HepG2 (cell line): Measurements from ENCODE around the gene MMP3. TPM values are rescaled to one million over a fixed set of nuclear protein-coding genes. Genes with fewer than 3 reads are reported as not detected.

ENCODE experiments used
- ATAC-seq: fragments of 200-7000 bp; cut with Tn5 transposase; 3 replicates; pipeline ENCODE4 v1.9.1; 2020; ENCODE audit warnings: mild to moderate bottlenecking, moderate library complexity
- BruUV-seq: library from RNA; stranded (reverse); fragments of 400-500 nt; replicated peaks from 2 replicates; lab custom pipeline; 2021; lab: Mats Ljungman, UMichigan
- CTCF ChIA-PET: fragments of 300-600 bp; formaldehyde crosslinking; extraction: SDS; loops from one replicate; lab custom pipeline; 2021; ENCODE audit warnings: low total read pairs, inconsistent platforms, low intra/inter-chr PET ratio; lab: Yijun Ruan, JAX
- POLR2A ChIA-PET: fragments of 350-600 bp; sonication (Branson Sonifier 250); formaldehyde crosslinking; loops from one replicate; lab custom pipeline; 2020; ENCODE audit warnings: antibody characterized with exemption, inconsistent platforms; lab: Yijun Ruan, JAX
- DNase-seq: peaks from one replicate; pipeline ENCODE4 v3.0.0-alpha.2; 2015; ENCODE audit warnings: low spot score
- FAIRE-seq: peaks from 3 replicates; lab custom pipeline; 2011; peaks lifted over from hg19 to GRCh38; lab: Jason Lieb, UNC
- H2AFZ ChIP-seq: one replicate; pipeline ENCODE4 v1.6.1; 2011; ENCODE audit warnings: low read length, inconsistent platforms
- H3K27ac ChIP-seq: fragments of 300-600 bp; 3 replicates; pipeline ENCODE4 v1.8.0; 2011; ENCODE audit warnings: mixed run types, mild to moderate bottlenecking, mixed read lengths, low read length, inconsistent platforms; ENCODE audit not compliant: insufficient read depth; ENCODE audit errors: extremely low read length
- H3K27me3 ChIP-seq, 2 experiments: fragments of 200-600 bp in 1 of 2; 2 replicates in 1 of 2; 3 replicates in 1 of 2; pipeline versions ENCODE4 v1.6.0 to v1.8.0; 2011; ENCODE audit warnings: low read length in 2 of 2, mild to moderate bottlenecking in 2 of 2, moderate library complexity in 2 of 2, inconsistent platforms in 1 of 2; ENCODE audit not compliant: insufficient read depth in 2 of 2, control insufficient read depth in 1 of 2
- H3K36me3 ChIP-seq, 2 experiments: fragments of 200-600 bp in 1 of 2; replicated peaks in 1 of 2; 2 replicates in 1 of 2; 3 replicates in 1 of 2; pipeline versions ENCODE4 v1.5.1 to v1.8.0; 2011; ENCODE audit warnings: low read length in 2 of 2, inconsistent platforms in 1 of 2; ENCODE audit not compliant: insufficient read depth in 2 of 2, control insufficient read depth in 1 of 2
- H3K4me1 ChIP-seq: 2 replicates; pipeline ENCODE4 v1.5.1; 2012; ENCODE audit warnings: low read length, inconsistent platforms; ENCODE audit not compliant: insufficient read depth
- H3K4me2 ChIP-seq: 2 replicates; pipeline ENCODE4 v1.6.0; 2011; ENCODE audit warnings: low read depth, low read length, inconsistent platforms
- H3K4me3 ChIP-seq, 3 experiments: fragments of 200-600 bp in 1 of 3; sonication (generic), shearing (Covaris generic) in 1 of 3; replicated peaks in 1 of 3; 2 replicates each; pipeline ENCODE4 v1.5.1; 2011 to 2016; ENCODE audit warnings: low read length in 3 of 3, inconsistent platforms in 2 of 3, low read depth in 2 of 3, mild to moderate bottlenecking in 2 of 3, control low read depth in 1 of 3, mixed read lengths in 1 of 3; ENCODE audit not compliant: insufficient read depth in 1 of 3
- H3K79me2 ChIP-seq: one replicate; pipeline ENCODE4 v1.6.1; 2011; ENCODE audit warnings: low read length, inconsistent platforms; ENCODE audit not compliant: insufficient read depth
- H3K9ac ChIP-seq: 2 replicates; pipeline ENCODE4 v1.6.0; 2011; ENCODE audit warnings: mild to moderate bottlenecking, low read depth, low read length, inconsistent platforms; ENCODE audit not compliant: insufficient read depth
- H3K9me3 ChIP-seq: 2 replicates; pipeline ENCODE4 v1.5.1; 2012; ENCODE audit warnings: mild to moderate bottlenecking, low read length
- H4K20me1 ChIP-seq: 2 replicates; pipeline ENCODE4 v1.6.0; 2011; ENCODE audit warnings: inconsistent platforms, mild to moderate bottlenecking, low read length, moderate library complexity; ENCODE audit not compliant: insufficient read depth
- FOXO4 ChIP-seq: sonication (generic); formaldehyde crosslinking; conservative IDR thresholded peaks from 2 replicates; pipeline ENCODE4 v1.8.1; 2023; ENCODE audit warnings: missing genetic modification reagents
- HBP1 ChIP-seq: IDR thresholded peaks from 2 replicates; pipeline ENCODE4 v1.6.1; 2016; ENCODE audit warnings: low read depth, control low read depth
- HNF4A ChIP-seq: sonication (generic); formaldehyde crosslinking; IDR thresholded peaks from 2 replicates; pipeline ENCODE4 v1.4.0; 2020; ENCODE audit warnings: missing genetic modification reagents
- HOXA9 ChIP-seq: sonication (generic); formaldehyde crosslinking; IDR thresholded peaks from 2 replicates; pipeline ENCODE4 v1.8.1; 2022; ENCODE audit warnings: missing genetic modification reagents, mild to moderate bottlenecking, moderate library complexity, borderline replicate concordance
- ISL2 ChIP-seq: sonication (generic); formaldehyde crosslinking; IDR thresholded peaks from 2 replicates; pipeline ENCODE4 v1.5.0; 2020; ENCODE audit warnings: missing genetic modification reagents
- KMT2A ChIP-seq: sonication (generic); formaldehyde crosslinking; IDR thresholded peaks from 2 replicates; pipeline ENCODE4 v1.4.0; 2020; ENCODE audit warnings: missing genetic modification reagents
- LCORL ChIP-seq, 2 experiments: fragments of 450-650 bp in 1 of 2; sonication (generic) in 1 of 2; formaldehyde crosslinking in 1 of 2; IDR thresholded peaks; 2 replicates each; pipeline versions ENCODE4 v1.5.0 to v1.6.1; 2017 to 2020; ENCODE audit warnings: antibody characterized with exemption in 1 of 2, missing genetic modification reagents in 1 of 2
- POLR2AphosphoS2 ChIP-seq: IDR thresholded peaks from 2 replicates; pipeline ENCODE4 v1.6.1; 2011; ENCODE audit warnings: low read depth, low read length, improper control_type of control experiment
- REL ChIP-seq: sonication (generic); formaldehyde crosslinking; conservative IDR thresholded peaks from 2 replicates; pipeline ENCODE4 v1.8.0; 2022; ENCODE audit warnings: mild to moderate bottlenecking, missing genetic modification reagents, moderate library complexity
- SAFB2 ChIP-seq: sonication (generic); formaldehyde crosslinking; IDR thresholded peaks from 2 replicates; pipeline ENCODE4 v1.5.1; 2020; ENCODE audit warnings: missing genetic modification reagents, low read depth, mild to moderate bottlenecking, borderline replicate concordance
- SP1 ChIP-seq, 2 experiments: fragments of 450-650 bp in 1 of 2; sonication (generic) in 1 of 2; formaldehyde crosslinking in 1 of 2; IDR thresholded peaks; 2 replicates each; pipeline versions ENCODE4 v1.4.0 to v1.6.1; 2016 to 2020; ENCODE audit warnings: missing genetic modification reagents in 1 of 2
- STAT5B ChIP-seq: sonication (generic); formaldehyde crosslinking; IDR thresholded peaks from 2 replicates; pipeline ENCODE4 v1.4.0; 2020; ENCODE audit warnings: missing genetic modification reagents
- TRAFD1 ChIP-seq: sonication (generic); formaldehyde crosslinking; IDR thresholded peaks from 2 replicates; pipeline ENCODE4 v1.5.1; 2020; ENCODE audit warnings: missing genetic modification reagents, mild to moderate bottlenecking, borderline replicate concordance
- ZFAT ChIP-seq: sonication (generic); formaldehyde crosslinking; conservative IDR thresholded peaks from 2 replicates; pipeline ENCODE4 v1.8.1; 2023; ENCODE audit warnings: missing genetic modification reagents, inconsistent platforms
- ZNF124 ChIP-seq: sonication (generic); formaldehyde crosslinking; IDR thresholded peaks from 2 replicates; pipeline ENCODE4 v1.4.0; 2020; ENCODE audit warnings: missing genetic modification reagents
- ZNF414 ChIP-seq: sonication (generic); formaldehyde crosslinking; IDR thresholded peaks from 2 replicates; pipeline ENCODE4 v1.5.0; 2020; ENCODE audit warnings: missing genetic modification reagents
- ZNF496 ChIP-seq: sonication (generic); formaldehyde crosslinking; IDR thresholded peaks from 2 replicates; pipeline ENCODE4 v1.8.1; 2023; ENCODE audit warnings: mild to moderate bottlenecking, moderate library complexity, missing genetic modification reagents; ENCODE audit not compliant: insufficient replicate concordance
- ZNF788 ChIP-seq: sonication (generic); formaldehyde crosslinking; IDR thresholded peaks from 2 replicates; pipeline ENCODE4 v1.5.0; 2020; ENCODE audit warnings: mild to moderate bottlenecking, missing genetic modification reagents, borderline replicate concordance
- WGBS: methylation state at CpG from one replicate; pipeline ENCODE4 v1.1.6; 2017; ENCODE audit warnings: low lambda C conversion rate; 5-methylcytosine and 5-hydroxymethylcytosine counted together
- in situ Hi-C: cut with HindIII; loops from 2 replicates; pipeline ENCODE4 v1.10.0; 2017; ENCODE audit warnings: low pct_unique_long_range_greater_than_20kb; ENCODE audit not compliant: extremely low pct_ligation_motif_present
- intact Hi-C: fragments of 100-400 bp; cut with micrococcal nuclease; formaldehyde crosslinking; loops from one replicate; pipeline ENCODE4 v1.10.0; 2022; ENCODE audit not compliant: unreplicated experiment
- polyA plus RNA-seq, 8 experiments: library from polyadenylated mRNA; depleted of rRNA in 3 of 8; stranded (reverse) in 7 of 8; unstranded in 1 of 8; fragments of >200 nt; fragmentation: Illumina TruSeq in 4 of 8; extraction: Trizol in 4 of 8; gene quantifications; 2 replicates each; pipeline versions ENCODE4 v1.2.1 to v1.2.3, GENCODE V29; 2011 to 2016; ENCODE audit warnings: low read depth in 4 of 8, missing spikeins in 1 of 8, mixed read lengths in 1 of 8; ENCODE audit not compliant: insufficient read depth in 1 of 8
- total RNA-seq, 5 experiments: library from RNA; depleted of rRNA; stranded (reverse); fragments of >200 nt; fragmentation: Illumina TruSeq; extraction: Trizol; gene quantifications; 2 replicates each; pipeline ENCODE4 v1.2.3, GENCODE V29; 2016; ENCODE audit warnings: low read depth in 1 of 5

The MMP3 gene
- total and polyA plus RNA-seq, 2 of the 13 experiments (the other 11 are each of a cell fraction or from before 2014, with no cell fraction given) = 1.2 to 1.5 TPM

- H3K9ac ChIP-seq = no peak overlapping the region
- H4K20me1 ChIP-seq = no peaks in the 10 kb centered on the region
- no peaks in the 10 kb centered on the region for H3K4me1 ChIP-seq
- FAIRE-seq (no peak), ATAC-seq (peak; percentile 33; the same call in 1 of the 3 replicates), DNase-seq (no peak)
- ChIA-PET CTCF (no interaction called here), POLR2A (no interaction called here)
- no peaks in the 10 kb centered on the region for H3K79me2 ChIP-seq
- no peaks in the 10 kb centered on the region for H3K9me3 ChIP-seq
- no peak overlapping the region for H2AFZ ChIP-seq
- H3K27me3 ChIP-seq = no peaks in the 10 kb centered on the region
- WGBS = 7% methylated on average over 2 of the region's 2 CpGs
- no peak overlapping the region for H3K27ac ChIP-seq
- H3K36me3 ChIP-seq = no peaks in the 10 kb centered on the region
- no peak overlapping the region for H3K4me3 ChIP-seq
- no peak overlapping the region for H3K4me2 ChIP-seq
- no TSS peak for BruUV-seq
- intact Hi-C loops (no loop called here), in situ Hi-C loops (no loop called here)
- TF ChIP-seq HOXA9 (CRISPR knock-in tag) (no peak), FOXO4 (CRISPR knock-in tag) (no peak), ZNF124 (CRISPR knock-in tag) (no peak), ZNF414 (no peak), TRAFD1 (no peak), HBP1 (no peak), POLR2AphosphoS2 (no peak), SAFB2 (CRISPR knock-in tag) (no peak), ZNF788 (CRISPR knock-in tag) (no peak), LCORL (IDR thresholded peaks at IDR 0.05) (no peak), LCORL (CRISPR knock-in tag; IDR thresholded peaks at IDR 0.05) (no peak), ISL2 (CRISPR knock-in tag) (no peak), KMT2A (CRISPR knock-in tag) (no peak), SP1 (IDR thresholded peaks at IDR 0.05) (no peak), SP1 (CRISPR knock-in tag; IDR thresholded peaks at IDR 0.05) (no peak), REL (CRISPR knock-in tag) (no peak), ZFAT (CRISPR knock-in tag) (no peak), STAT5B (CRISPR knock-in tag) (no peak), ZNF496 (CRISPR knock-in tag) (no peak), HNF4A (CRISPR knock-in tag) (no peak)
Observed at GRCh38 chr11:102853956-102854355, 10.5 kb upstream of the MMP3 start.
